Choroid plexus epithelial cell (primary cell): Measurements from ENCODE around the gene ARPP19.

Experiments
- DNase-seq: peaks from one replicate; pipeline ENCODE4 v3.0.0-alpha.2; 2010; ENCODE audit warnings: low read depth
- H3K4me3 ChIP-seq: 2 replicates; pipeline ENCODE4 v1.5.1; 2011; ENCODE audit warnings: low read depth, mild to moderate bottlenecking, control low read depth, low read length, moderate library complexity
- TF ChIP-seq, protein P1 (sequence below): conservative IDR thresholded peaks from 2 replicates; pipeline ENCODE4 v1.5.1; 2011; ENCODE audit warnings: low read depth, mild to moderate bottlenecking, control low read depth, inconsistent platforms, low read length, moderate library complexity

The ARPP19 gene

DNA sequence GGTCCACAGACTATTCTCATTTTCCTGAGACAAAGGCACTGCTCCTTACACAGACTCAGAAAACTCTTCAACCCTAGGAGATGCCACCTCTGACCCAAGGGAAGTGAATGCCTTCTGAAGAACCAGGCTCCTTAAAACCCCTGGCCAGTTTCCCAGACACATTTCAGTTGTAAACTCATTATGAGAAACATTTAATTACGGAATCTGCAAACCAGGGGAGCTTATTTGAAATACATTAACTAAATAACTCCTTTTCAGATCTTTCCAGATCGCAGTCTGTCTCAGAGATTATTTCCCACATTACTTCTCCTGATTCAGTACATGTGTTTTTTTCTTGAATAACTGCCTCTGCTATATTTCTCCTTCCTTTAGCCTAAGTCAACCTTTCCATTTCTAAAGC, 57.7 kb downstream of the ARPP19 start:
- no peak overlapping the region for H3K4me3 ChIP-seq
- TF ChIP-seq, protein P1, sequence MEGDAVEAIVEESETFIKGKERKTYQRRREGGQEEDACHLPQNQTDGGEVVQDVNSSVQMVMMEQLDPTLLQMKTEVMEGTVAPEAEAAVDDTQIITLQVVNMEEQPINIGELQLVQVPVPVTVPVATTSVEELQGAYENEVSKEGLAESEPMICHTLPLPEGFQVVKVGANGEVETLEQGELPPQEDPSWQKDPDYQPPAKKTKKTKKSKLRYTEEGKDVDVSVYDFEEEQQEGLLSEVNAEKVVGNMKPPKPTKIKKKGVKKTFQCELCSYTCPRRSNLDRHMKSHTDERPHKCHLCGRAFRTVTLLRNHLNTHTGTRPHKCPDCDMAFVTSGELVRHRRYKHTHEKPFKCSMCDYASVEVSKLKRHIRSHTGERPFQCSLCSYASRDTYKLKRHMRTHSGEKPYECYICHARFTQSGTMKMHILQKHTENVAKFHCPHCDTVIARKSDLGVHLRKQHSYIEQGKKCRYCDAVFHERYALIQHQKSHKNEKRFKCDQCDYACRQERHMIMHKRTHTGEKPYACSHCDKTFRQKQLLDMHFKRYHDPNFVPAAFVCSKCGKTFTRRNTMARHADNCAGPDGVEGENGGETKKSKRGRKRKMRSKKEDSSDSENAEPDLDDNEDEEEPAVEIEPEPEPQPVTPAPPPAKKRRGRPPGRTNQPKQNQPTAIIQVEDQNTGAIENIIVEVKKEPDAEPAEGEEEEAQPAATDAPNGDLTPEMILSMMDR = no peak
- no peak for DNase-seq

DNA sequence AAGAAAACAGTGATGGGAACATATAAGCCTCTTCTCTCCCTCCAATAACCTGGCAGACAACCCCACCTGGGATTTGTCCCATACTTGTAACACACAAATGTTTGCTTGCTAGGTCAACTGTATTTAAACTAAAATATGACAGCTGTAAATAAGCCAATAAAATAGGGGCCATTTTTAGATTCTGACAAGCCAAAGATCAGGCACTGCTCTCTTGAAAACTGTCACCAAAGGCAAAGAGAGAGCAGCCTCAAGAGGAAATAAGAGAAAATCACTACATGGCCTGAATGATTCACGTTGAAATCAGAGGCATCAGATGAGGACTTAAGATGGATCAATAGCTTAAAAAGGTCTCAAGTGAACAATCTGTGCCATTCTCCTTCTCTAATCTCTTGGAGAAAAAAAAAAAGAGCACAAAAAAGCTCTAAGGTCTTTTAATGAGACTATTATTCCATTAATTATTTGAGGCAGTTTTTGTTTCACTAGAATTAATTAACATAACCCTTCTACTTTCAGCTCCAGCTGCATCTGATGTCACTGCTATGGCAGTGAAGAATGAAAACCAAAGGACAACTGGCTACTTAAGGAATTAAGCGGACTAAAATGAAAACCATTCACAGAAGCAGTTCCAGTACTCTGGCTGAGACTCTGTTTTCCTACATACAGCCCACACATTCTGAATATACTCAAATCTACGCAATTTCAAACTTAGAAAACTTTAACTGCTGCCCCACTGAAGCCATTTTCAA, 59.2 kb downstream of the ARPP19 start:
- TF ChIP-seq, protein P1 = no peak
- no peak overlapping the region for H3K4me3 ChIP-seq
- DNase-seq = no peak

DNA sequence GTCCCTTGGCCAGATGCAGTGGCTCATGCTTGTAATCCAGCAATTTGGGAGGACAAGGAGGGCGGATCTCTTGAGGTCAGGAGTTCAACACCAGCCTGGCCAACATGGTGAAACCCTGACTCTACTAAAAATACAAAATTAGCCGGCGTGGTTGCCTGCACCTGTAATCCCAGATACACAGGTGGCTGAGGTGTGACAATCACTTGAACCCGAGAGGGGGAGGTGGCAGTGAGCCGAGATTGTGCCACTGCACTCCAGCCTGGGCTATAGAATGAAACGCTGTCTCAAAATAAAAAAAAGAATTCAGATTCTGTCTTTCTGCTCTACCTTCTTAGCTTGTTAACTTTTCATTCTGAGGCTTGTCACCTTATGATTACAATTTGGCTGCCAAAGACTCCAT, 62.3 kb downstream of the ARPP19 start:
- DNase-seq = no peak
- TF ChIP-seq, protein P1 = no peak
- H3K4me3 ChIP-seq = no peak overlapping the region

DNA sequence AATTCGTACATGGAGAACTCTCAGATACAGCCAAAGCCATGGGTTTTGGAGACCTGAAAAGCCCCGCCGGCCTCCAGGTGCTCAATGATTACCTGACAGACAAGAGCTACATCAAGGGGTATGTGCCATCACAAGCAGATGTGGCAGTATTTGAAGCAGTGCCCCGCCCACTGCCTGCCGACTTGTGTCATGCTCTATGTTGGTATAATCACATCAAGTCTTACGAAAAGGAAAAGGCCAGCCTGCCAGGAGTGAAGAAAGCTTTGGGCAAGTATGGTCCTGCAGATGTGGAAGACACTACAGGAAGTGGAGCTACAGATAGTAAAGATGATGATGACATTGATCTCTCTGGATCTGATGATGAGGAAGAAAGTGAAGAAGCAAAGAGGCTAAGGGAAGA, 63.7 kb downstream of the ARPP19 start:
- no peak overlapping the region for H3K4me3 ChIP-seq
- TF ChIP-seq, protein P1 = no peak
- no peak for DNase-seq

DNA sequence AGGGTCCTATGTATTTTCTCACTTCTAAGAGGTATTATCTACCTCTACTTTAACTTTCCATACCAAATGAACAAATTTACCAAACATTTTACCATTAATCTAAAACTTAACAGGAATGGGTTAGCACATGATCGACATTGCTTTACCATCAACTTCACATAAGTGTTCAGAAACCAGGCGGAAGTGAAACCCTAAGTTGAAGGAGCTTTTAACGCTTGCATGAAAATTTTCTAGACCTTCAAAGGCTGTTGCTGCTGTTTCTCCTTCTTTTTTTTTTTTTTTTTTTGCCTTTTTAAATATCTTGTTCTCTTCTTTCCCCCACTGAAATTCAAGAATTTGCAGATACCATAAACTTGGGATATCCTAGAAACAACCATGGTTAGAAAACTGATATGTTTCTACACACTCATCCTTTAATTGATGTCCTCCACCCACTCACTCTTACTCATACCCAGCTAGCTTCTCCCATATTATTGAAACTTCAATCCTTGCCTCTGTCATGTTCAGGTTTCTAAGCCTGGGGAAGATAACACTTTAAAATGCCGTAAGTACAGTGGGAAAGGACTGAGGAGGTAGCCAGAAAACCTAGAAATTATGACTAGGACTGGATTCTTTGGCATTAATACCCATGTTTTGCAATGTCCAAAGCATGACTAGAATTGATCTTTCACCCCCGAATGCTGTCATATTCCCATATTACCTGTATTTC, 64.9 kb downstream of the ARPP19 start:
- peak; percentile 34 for DNase-seq

DNA sequence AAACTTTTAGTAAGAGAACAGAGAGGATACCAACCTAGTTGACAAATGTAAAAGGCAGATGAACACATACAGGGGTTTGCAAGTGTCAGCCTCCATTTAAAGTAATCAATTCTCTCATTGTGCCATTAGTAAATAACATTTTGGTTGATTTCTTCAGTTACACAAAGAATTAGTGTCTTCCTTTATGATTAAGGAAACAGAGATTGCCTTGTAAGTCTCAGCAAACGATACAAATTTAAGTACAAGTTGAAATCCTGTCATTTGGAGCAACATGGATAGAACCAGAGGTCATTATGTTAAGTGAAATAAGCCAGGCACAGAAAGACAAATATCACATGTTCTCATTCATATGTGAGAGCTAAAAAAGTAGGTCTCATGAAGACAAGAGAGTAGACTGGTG, 66.2 kb downstream of the ARPP19 start:
- DNase-seq = no peak
- TF ChIP-seq, protein P1 = no peak
- H3K4me3 ChIP-seq = no peak overlapping the region

More for the DNA sequence above, 64.9 kb downstream of the ARPP19 start:
- no peak overlapping the region for H3K4me3 ChIP-seq
- TF ChIP-seq, protein P1 = no peak

DNA sequence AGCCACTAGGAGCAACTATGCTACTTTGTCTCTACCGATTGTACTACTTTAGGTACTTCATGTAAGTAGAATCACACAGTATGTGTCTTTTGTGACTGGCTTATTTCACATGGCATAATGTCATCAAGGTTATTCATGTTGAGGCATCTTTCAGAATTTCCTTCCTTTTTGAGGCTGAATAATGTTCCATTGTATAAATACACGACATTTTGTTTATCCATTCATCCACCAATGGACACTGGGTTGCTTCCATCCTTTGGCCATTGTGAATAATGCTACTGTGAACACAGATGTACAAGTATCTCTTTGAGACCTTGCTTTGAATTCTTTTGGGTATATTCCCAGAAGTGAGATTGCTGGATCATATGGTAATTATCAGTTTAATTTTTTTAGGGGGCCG, 69.3 kb downstream of the ARPP19 start:
- TF ChIP-seq, protein P1 = no peak

More for the DNA sequence above, 69.3 kb downstream of the ARPP19 start:
- no peak for DNase-seq
- H3K4me3 ChIP-seq = no peak overlapping the region
